Fibroblast of lung (primary cell): ENCODE measurements around the gene KLHDC7B.

Source experiments
- CTCF ChIP-seq, 2 donors: IDR thresholded peaks in 1 of 2; conservative IDR thresholded peaks in 1 of 2; 1 replicate in 1 of 2; 2 replicates in 1 of 2; pipeline ENCODE4 v1.5.1; 2011 to 2012; ENCODE audit warnings: low read length in 2 of 2, control low read depth in 1 of 2, inconsistent platforms in 1 of 2, low read depth in 1 of 2, mild to moderate bottlenecking in 1 of 2
- EZH2 ChIP-seq: IDR thresholded peaks from 2 replicates; pipeline ENCODE4 v1.5.1; 2012; ENCODE audit warnings: low read length, control low read depth, mild to moderate bottlenecking; ENCODE audit errors: missing control alignments

- TF ChIP-seq CTCF (conservative IDR thresholded peaks at IDR 0.05 in 1 of 2, IDR thresholded peaks at IDR 0.05 in 1 of 2; ENCODE audit: low read depth in 1 of 2, low read length in 2 of 2) = no peak
- no peak for TF ChIP-seq EZH2
Observed at GRCh38 chr22:50581950-50582492, 36.3 kb downstream of the KLHDC7B start.
